ENCODE data around the gene RSPH9. TPM values are rescaled to one million over a fixed set of nuclear protein-coding genes. Genes with fewer than 3 reads are reported as not detected.
A peak's percentile ranks its signal among the peaks of the same experiment; 100 is the strongest.
"Not testable (repeated sequence)": the region's sequence is repeated elsewhere in the genome, so short reads cannot be mapped to it uniquely, and the experiment has no call there.

The RSPH9 gene
- total RNA-seq, 1 donor = 0.27 TPM

- peak in 2 of 3 donors; percentile 43 to 70 for DNase-seq (ENCODE audit: low read depth in 2 of 3, low spot score in 2 of 3)
Measured at GRCh38 chr6:43628393-43629103, 16.3 kb upstream of the RSPH9 start.

- peak; percentile 82 to 99 (median 98) for DNase-seq (ENCODE audit: low read depth in 2 of 3, low spot score in 2 of 3)
Measured at GRCh38 chr6:43629104-43629504, 15.7 kb upstream of the RSPH9 start, which contains the start of gene GTPBP2. GTPBP2 (minus strand) TSS chr6:43629264; CDS start chr6:43629162, 102 bp downstream.

GRCh38 chr6:43629505-43630300 lies 15.1 kb upstream of the RSPH9 start:
- peak; percentile 57 to 98 (median 97) for DNase-seq (ENCODE audit: low read depth in 2 of 3, low spot score in 2 of 3)

DNA sequence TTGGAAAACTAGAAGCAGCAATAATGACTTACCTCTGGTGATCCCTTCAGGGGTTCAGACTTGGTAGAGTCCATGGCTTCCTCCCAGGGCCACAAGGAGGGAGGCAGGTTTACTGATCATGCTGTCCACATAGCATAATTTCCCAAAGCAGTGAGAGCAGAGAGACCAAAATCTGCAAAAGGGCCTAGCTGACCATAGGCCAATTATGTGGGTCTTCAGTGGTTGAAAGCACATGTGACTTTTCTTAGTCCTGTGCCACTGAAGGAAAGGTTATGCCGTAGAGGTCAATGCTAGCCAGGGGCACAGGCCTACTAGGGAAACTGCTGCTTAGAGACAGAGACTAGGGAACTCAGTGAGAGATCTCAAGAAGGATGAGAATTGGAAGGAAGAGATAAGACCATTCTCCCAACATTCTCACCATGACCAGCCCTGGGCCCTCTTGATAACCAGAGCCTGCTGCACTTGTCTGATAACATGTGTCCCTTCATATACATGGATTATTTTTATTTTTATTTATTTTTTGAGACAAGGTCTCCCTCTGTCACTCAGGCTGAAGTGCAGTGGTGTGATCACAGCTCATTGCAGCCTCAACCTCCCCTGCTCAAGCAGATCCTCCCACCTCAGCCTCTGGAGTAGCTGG lies 13.7 kb upstream of the RSPH9 start:
- DNase-seq (ENCODE audit: low read depth in 2 of 3, low spot score in 2 of 3) = peak in 2 of 3 donors; percentile 57 to 58

DNA sequence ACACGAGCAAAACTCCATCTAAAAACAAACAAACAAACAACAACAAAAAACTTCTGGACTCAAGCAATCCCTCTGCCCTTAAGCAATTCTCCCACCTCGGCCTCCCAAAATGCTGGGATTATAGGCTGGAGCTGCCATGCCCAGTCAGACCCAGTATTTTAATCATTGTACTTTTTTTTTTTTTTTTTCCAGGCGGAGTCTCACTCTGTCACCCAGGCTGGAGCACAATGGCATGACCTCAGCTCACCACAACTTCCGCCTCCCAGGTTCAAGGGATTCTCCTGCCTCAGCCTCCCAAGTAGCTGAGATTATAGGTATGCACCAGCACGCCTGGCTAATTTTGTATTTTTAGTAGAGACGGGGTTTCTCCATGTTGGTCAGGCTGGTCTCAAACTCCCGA lies 11.8 kb upstream of the RSPH9 start:
- DNase-seq (ENCODE audit: low read depth in 2 of 3, low spot score in 2 of 3) = not testable (repeated sequence)

GRCh38 chr6:43634702-43635303 lies 10.0 kb upstream of the RSPH9 start:
- no peak for DNase-seq (ENCODE audit: low read depth in 2 of 3, low spot score in 2 of 3)

DNA sequence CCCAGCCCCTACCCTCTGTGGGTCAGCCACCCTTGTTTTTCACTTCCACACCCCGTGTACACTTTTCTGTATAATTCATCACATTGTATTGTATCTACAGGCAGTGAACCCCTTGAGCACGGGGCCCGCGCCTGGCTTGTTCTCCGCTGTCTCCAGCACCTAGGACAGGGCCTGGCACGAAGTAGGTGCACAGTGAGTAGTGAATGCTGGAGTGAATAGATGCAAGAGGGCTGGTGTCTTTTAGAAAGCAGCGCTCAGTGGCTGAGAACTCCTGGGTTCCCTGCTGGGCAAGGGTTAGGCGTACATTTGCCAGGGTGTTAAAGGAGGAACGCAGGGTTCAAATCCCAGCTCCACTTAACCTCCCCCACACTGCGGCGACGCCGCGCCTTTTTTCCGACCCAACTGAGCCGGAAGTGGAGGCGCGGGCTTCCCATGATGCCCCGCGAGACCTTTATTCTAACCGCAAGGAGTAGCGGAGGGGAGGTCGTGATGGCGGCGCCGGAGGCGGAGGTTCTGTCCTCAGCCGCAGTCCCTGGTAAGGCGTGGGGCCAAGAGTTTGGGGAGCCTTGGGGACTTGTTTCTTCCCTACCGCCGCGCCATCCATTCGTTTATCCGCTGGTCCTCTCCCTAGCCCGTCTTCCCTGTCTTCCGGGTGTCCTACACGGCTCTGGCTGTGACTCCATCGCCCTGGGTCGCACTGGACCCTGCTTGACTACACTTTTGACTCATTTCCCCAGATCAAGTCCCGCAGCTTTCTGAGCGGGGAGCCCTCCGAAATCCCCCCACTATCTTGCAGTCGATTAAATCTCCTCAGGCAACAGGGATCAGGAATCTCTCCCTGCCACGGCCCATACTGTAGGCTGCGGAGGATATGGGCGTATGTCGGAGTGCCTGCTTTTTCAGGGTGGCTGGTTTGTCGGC lies 9.2 kb upstream of the RSPH9 start, which contains the start of gene MAD2L1BP:
Gene MAD2L1BP (plus strand): TSS at position 454 of the 921 bp plus-strand sequence. CDS start 36 bp downstream, at position 490.
- peak; percentile 71 to 88 (median 81) for DNase-seq (ENCODE audit: low read depth in 2 of 3, low spot score in 2 of 3)

- no peak for DNase-seq (ENCODE audit: low read depth in 2 of 3, low spot score in 2 of 3)
Measured at GRCh38 chr6:43636308-43636659, 8.6 kb upstream of the RSPH9 start.

- peak in 2 of 3 donors; percentile 18 to 56 for DNase-seq (ENCODE audit: low read depth in 2 of 3, low spot score in 2 of 3)
Measured at GRCh38 chr6:43639984-43640800, 4.6 kb upstream of the RSPH9 start.

- no peak for DNase-seq (ENCODE audit: low read depth in 2 of 3, low spot score in 2 of 3)
Measured at GRCh38 chr6:43645613-43645964, 753 bp downstream of the RSPH9 start.

GRCh38 chr6:43647613-43648012 lies 2.8 kb downstream of the RSPH9 start:
- no peak for DNase-seq (ENCODE audit: low read depth in 2 of 3, low spot score in 2 of 3)

GRCh38 chr6:43648248-43648647 lies 3.4 kb downstream of the RSPH9 start:
- DNase-seq (ENCODE audit: low read depth in 2 of 3, low spot score in 2 of 3) = no peak

- DNase-seq (ENCODE audit: low read depth in 2 of 3, low spot score in 2 of 3) = not testable (repeated sequence)
Measured at GRCh38 chr6:43652822-43653221, 8.0 kb downstream of the RSPH9 start.

DNA sequence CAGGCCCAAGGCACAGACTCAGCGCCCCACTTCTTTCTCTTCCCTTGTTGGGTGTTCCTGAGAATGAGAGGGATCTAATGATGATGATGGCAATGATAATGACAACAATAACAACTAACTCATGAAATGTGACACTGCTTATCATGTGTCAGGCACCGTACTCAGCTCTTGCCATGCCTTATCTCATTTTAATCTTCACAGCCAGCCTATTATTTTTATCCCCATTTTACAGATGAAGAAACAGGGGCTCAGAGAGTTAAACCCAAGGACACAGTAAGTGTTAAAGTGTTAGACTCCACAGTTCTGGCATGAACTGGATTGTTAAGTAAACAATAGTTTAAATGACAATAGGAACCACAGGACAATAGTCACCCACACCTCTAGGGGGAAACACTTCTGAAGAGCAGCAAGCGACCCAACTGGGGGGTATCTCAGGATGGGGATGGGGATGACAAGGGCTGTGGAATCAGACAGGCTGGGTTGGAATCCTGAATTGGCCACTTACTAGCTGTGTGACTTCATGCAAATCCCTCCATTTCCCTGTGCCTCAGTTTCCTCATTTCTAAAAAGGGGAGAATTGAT lies 12.5 kb downstream of the RSPH9 start:
- DNase-seq (ENCODE audit: low read depth in 2 of 3, low spot score in 2 of 3) = no peak

GRCh38 chr6:43658161-43658560 lies 13.3 kb downstream of the RSPH9 start:
- no peak for DNase-seq (ENCODE audit: low read depth in 2 of 3, low spot score in 2 of 3)

- not testable (repeated sequence) for DNase-seq (ENCODE audit: low read depth in 2 of 3, low spot score in 2 of 3)
Measured at GRCh38 chr6:43662948-43663347, 18.1 kb downstream of the RSPH9 start.

DNA sequence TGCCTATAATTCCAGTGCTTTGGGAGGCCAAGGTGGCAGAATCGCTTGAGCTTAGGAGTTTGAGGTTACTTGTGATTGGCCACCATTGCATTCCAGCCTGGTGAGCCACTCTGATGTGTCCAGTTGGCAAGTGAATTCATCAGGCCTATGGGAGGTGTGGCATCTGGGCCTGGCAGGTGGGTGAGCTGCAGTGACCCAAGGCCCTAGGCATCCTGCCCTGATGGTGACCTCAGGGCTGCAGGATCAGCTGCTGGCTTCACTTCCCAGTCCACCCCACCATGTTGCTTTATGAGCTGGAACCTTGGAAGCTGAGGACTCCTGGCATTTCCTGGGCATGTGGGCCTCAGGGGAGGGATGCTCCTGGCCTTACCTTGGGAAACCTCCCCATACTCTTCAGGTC lies 20.5 kb downstream of the RSPH9 start:
- no peak for DNase-seq (ENCODE audit: low read depth in 2 of 3, low spot score in 2 of 3)

DNA sequence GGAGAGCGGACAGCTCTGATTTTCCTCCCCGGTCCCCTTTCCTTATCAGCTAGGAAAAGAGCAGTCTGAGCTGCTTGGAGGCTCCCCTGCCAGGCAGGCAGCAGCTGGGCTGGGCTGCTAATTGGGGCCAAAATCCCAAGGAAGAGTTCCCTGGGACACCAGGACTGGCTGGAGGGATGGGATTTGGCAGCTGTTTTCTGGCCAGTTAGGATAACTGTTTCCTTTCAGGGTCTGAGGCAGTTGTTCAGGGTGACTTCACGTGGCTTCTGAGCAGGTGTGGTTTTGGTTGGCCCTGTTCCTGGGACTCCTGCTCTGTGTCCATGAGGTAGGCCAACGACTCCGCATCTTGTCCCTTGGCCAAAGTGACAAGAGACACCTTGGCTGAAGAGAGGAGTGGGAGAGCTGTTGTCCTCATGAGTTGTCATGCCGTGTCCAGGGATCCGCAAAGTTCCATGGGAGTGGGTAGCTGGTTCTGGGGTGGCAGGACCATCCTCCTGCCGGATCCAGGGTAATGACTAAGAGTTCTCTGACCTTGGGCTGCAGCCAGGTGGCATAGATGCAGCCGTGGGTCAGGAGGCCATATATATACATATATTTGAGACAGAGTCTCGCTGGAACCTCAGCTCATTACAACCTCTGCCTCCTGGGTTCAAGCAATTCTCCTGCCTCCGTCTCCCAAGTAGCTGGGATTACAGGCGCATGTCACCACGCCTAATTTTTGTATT lies 21.5 kb downstream of the RSPH9 start:
- no peak for DNase-seq (ENCODE audit: low read depth in 2 of 3, low spot score in 2 of 3)
